UCSD-AML1 (cell line): ENCODE measurements around the gene PPM1J.

Experiments used
- DNase-seq: peaks from one replicate; lab custom pipeline; 2025; ENCODE audit not compliant: unreplicated experiment; lab: John Stamatoyannopoulos, UW

PPM1J gene

GRCh38 chr1:112689196-112689841, 25.8 kb downstream of the PPM1J start:
- DNase-seq, result no peak

- no peak for DNase-seq
Measured at GRCh38 chr1:112688781-112689193, 26.3 kb downstream of the PPM1J start.

GRCh38 chr1:112687785-112688496, 27.2 kb downstream of the PPM1J start:
- no peak for DNase-seq

GRCh38 chr1:112687361-112687760, 27.8 kb downstream of the PPM1J start:
- DNase-seq, result no peak

GRCh38 chr1:112686835-112687234, 28.3 kb downstream of the PPM1J start:
- no peak for DNase-seq

GRCh38 chr1:112686417-112686816, 28.7 kb downstream of the PPM1J start:
- no peak for DNase-seq

GRCh38 chr1:112685913-112686312, 29.2 kb downstream of the PPM1J start:
- DNase-seq, result no peak

GRCh38 chr1:112678605-112679004, 36.5 kb downstream of the PPM1J start:
- no peak for DNase-seq

- no peak for DNase-seq
Measured at GRCh38 chr1:112677501-112677900, 37.6 kb downstream of the PPM1J start.

GRCh38 chr1:112676543-112676942, 38.6 kb downstream of the PPM1J start:
- DNase-seq, result no peak

- DNase-seq, result no peak
Measured at GRCh38 chr1:112675728-112676381, 39.3 kb downstream of the PPM1J start.

GRCh38 chr1:112674986-112675727, 40.0 kb downstream of the PPM1J start:
- peak; percentile 73 for DNase-seq

- DNase-seq, result peak; percentile 77
Measured at GRCh38 chr1:112674440-112674985, 40.6 kb downstream of the PPM1J start, which contains the start of gene MOV10. TSS of gene MOV10 (plus strand) at chr1:112674659. CDS start at chr1:112674913, 254 bp downstream.

- no peak for DNase-seq
Measured at GRCh38 chr1:112673592-112674439, 41.3 kb downstream of the PPM1J start.

GRCh38 chr1:112672842-112673241, 42.3 kb downstream of the PPM1J start:
- DNase-seq, result no peak

- DNase-seq, result no peak
Measured at GRCh38 chr1:112672009-112672408, 43.1 kb downstream of the PPM1J start.

GRCh38 chr1:112666946-112667345, 48.2 kb downstream of the PPM1J start:
- no peak for DNase-seq

- DNase-seq, result no peak
Measured at GRCh38 chr1:112665857-112666256, 49.3 kb downstream of the PPM1J start.
